ENCODE measurements around the gene SKP1. TPM values are rescaled to one million over a fixed set of nuclear protein-coding genes. Genes with fewer than 3 reads are reported as not detected.
"Not testable (repeated sequence)": the region's sequence is repeated elsewhere in the genome, so short reads cannot be mapped to it uniquely, and the experiment has no call there.

The SKP1 gene
- total RNA-seq, 2 experiments from 2014 or later: 218 to 265 TPM

DNA sequence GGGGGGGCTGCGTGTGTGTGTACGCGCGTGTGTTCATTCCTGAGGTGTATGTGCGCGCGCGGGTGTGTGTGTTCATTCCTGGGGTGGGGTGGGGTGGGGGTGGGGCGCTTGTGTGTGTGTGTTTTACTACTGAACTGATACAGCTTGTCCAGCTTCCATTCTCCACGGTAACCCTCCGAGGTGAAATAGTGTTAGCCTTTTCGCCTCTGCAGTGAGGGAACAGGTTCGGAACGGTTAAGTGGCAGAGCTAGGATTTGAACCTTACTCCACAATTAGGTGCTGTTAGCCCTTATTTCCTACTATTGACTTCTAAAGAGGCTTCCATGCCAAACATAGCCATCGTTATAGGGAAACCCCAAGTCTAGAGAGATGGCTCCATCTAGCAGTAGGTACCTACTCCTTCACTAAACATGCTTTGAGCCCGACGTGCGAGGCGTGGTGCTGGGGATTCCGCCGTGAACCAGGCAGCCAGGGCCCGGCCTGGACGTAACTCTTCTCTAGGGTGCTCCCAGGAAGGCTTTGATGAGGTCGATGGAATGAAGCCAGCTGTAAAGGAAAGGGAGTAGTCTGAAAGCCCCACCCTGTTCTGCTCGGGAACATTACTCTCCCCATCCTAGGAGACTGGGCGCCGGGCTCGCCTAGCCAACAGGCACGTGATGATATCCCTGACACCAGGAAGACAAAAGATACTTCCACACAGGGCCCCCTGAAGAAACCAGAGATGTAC lies 782 bp upstream of the SKP1 start:
- ChIA-PET CTCF (interaction anchor here (1.0 to 1.8 kb wide), 6 partner anchors 11 to 138 kb away, joined by 3 to 11 read pairs (median 4); no protein-coding TSS in a partner anchor), POLR2A (interaction anchor here (0.6 to 2.8 kb wide), 3 partner anchors 10 to 48 kb away, joined by 4 to 29 read pairs (median 4); partner anchors contain the start of gene PPP2CA)
- H3K9me3 Mint-ChIP-seq (ENCODE audit: low read depth): no peaks in the 10 kb centered on the region
- intact Hi-C loops (cut with DNase I, micrococcal nuclease): loop anchor here (1.0 to 5.0 kb wide), 10 partner anchors 49 to 1127 kb away; partner anchors contain the start of genes PPP2CA (in 2 of the 2), CAMLG (in 1 of the 2), DDX46 (in 1 of the 2) and TCF7 (in 1 of the 2)
- H3K27me3 Mint-ChIP-seq: no peaks in the 10 kb centered on the region
- H3K27ac Mint-ChIP-seq: peak overlapping the region; percentile 94
- H3K4me3 Mint-ChIP-seq: peak overlapping the region; percentile 98
- peaks cover 26% of the 10 kb centered on the region for H3K4me1 Mint-ChIP-seq
- H3K36me3 Mint-ChIP-seq (ENCODE audit: low read depth): peaks cover 17% of the 10 kb centered on the region
- DNase-seq: peak; percentile 29
- peak; percentile 23 for ATAC-seq

DNA sequence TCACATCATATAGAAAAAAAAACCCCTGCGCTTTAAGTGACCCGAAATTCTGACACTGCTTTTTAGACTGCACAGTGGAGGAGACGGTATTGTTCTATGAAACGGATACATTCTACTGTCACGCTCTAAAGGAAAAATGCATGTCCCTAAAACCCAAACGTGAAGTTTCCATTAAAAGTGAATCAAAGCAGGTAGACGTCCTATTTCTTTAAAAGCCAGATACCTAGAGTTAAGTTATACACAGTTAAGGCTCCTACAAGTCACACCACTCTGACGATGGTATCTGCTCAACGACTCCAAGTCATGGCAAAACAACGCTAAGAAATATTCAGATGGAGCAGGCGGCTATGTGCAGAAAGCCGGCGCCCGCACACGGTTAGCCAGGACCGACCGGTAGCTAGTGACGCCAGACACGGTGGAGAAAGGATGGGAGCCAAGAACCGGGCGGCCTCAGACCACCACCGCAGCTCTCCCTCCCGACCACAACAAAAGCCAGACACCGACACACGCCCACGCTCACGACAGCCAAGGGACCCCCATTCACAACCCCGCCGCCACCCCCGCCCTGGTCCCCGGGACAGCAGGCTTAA lies 734 bp downstream of the SKP1 start:
- Mint-ChIP-seq H3K27me3 (no peaks in the 10 kb centered on the region), H3K36me3 (ENCODE audit: low read depth) (peaks cover 30% of the 10 kb centered on the region), H3K4me3 (peak overlapping the region; percentile 98), H3K9me3 (ENCODE audit: low read depth) (no peaks in the 10 kb centered on the region), H3K4me1 (peaks cover 39% of the 10 kb centered on the region), H3K27ac (peak overlapping the region; percentile 95)
- no peak for DNase-seq
- peak; percentile 16 for ATAC-seq
- intact Hi-C loops (cut with DNase I, micrococcal nuclease): loop anchor here (1.0 to 5.0 kb wide), 12 partner anchors 59 to 1125 kb away; partner anchors contain the start of genes C5orf15 (in 1 of the 2), CAMLG (in 1 of the 2), CDKL3 (in 1 of the 2) and DDX46 (in 1 of the 2)
- ChIA-PET CTCF (interaction anchor here (1.8 kb wide), 1 partner anchor 137 kb away, joined by 11 read pairs; no protein-coding TSS in a partner anchor), POLR2A (interaction anchor here (0.6 to 2.8 kb wide), 14 partner anchors 9 to 349 kb away, joined by 3 to 29 read pairs (median 4); partner anchors contain the start of genes JADE2, PPP2CA and VDAC1)

DNA sequence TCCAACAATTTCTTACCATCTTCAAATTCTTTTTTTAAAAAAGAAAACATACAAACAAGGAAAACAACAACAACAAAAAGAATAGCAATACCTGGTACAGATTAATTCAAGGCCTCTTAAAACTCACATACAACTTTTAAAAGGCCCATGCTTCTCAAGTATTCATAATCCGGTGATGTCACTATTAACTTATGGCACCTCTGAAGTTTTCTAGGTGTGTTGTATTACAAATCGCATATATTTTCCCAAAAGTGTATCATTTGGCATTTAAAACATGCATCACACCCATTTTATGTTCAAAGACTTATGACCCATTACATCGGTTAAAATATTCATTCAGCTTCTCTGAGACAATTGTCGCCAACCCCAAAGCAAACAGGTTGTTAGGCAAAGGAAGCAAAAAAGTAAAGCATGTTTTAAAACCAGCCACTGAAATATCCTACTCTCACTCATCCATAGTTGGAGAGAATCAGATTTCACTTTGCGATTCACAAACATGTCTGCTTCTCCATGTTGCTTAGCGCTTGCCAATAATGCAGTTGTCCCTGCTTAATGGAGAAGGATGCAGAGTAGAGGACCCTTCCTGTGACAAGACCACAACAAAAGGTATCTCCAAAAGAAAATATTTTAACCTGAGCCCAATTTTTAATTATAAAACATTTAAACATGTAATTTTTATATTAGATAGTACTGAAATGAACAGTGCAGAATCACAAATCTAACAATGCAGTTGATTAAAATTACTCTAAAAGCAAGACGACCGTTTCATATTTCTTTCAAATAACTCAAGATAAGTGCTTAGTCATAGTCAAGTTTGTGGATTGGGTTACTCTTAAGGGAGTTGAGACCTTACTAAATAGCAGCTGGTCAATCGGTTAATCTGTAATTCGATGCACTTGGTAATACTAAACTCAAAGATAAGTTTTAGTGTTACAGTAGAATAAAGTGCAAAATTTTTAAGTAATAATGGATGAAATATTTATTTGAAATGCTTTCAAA lies 1.6 kb downstream of the SKP1 start:
- CTCF ChIA-PET: interaction anchor here (0.6 to 1.2 kb wide), 3 partner anchors 105 to 560 kb away, joined by 3 to 4 read pairs (median 4); no protein-coding TSS in a partner anchor
- DNase-seq: no peak
- Mint-ChIP-seq H3K27me3 (no peaks in the 10 kb centered on the region), H3K27ac (peak overlapping the region; percentile 95), H3K9me3 (ENCODE audit: low read depth) (no peaks in the 10 kb centered on the region), H3K4me1 (peaks cover 44% of the 10 kb centered on the region), H3K36me3 (ENCODE audit: low read depth) (peaks cover 37% of the 10 kb centered on the region), H3K4me3 (peak overlapping the region; percentile 98)
- POLR2A ChIA-PET: interaction anchor here (0.6 to 2.8 kb wide), 8 partner anchors 10 to 197 kb away, joined by 3 to 29 read pairs (median 4); partner anchors contain the start of genes PPP2CA and VDAC1
- intact Hi-C loops (cut with DNase I, micrococcal nuclease): loop anchor here in 1 of 2 experiments (5.0 kb wide), 1 partner anchor 58 kb away; no protein-coding TSS in a partner anchor
- ATAC-seq: peak; percentile 3

DNA sequence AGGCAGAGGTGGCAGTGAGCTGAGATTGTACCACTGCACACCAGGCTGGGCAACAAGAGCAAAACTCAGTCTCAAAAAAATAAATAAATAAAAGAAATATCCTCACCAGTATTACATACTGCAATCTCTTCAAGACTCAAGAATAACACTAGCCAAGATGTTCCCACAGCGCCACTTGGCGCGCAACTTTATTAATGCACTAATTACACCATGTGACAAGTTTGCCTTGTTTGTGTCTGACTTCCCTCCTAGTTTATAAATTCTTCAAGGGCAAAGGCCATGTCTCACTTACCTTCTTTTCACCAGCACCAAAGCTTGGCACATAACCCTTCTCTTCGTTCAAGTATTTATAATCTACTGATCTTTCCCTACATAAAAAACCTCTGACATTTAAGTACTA lies 4.8 kb downstream of the SKP1 start:
- Mint-ChIP-seq H3K27me3 (no peaks in the 10 kb centered on the region), H3K36me3 (ENCODE audit: low read depth) (peaks cover 48% of the 10 kb centered on the region)
- POLR2A ChIA-PET: interaction anchor here (0.6 to 1.5 kb wide), 5 partner anchors 18 to 464 kb away, joined by 3 to 5 read pairs (median 3); no protein-coding TSS in a partner anchor

DNA sequence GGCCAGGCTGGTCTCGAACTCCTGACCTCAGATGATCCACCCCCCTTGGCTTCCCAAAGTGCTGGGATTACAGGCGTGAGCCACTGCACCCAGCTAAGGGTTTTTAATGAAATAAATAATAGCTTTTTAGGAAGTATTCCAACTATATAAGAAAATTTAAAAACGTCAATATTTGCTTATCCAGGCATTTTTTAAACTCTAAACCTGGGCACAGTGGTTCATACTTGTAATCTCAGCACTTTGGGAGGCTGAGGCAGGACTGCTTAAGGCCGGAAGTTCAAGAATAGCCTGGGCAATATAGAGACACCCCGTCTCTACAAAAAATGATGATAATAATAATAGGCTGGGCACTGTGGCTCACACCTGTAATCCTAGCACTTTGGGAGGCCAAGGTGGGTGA lies 14.2 kb downstream of the SKP1 start:
- H3K36me3 Mint-ChIP-seq (ENCODE audit: low read depth): peaks cover 67% of the 10 kb centered on the region
- ATAC-seq: no peak
- POLR2A ChIA-PET: interaction anchor here (0.7 to 1.1 kb wide), 2 partner anchors 9 to 41 kb away, joined by 3 to 7 read pairs; no protein-coding TSS in a partner anchor
- no peak overlapping the region for H3K4me3 Mint-ChIP-seq
- no peak for DNase-seq
- no peaks in the 10 kb centered on the region for H3K27me3 Mint-ChIP-seq
- peaks cover 40% of the 10 kb centered on the region for H3K4me1 Mint-ChIP-seq
- intact Hi-C loops (cut with DNase I, micrococcal nuclease): no loop called here
- H3K9me3 Mint-ChIP-seq (ENCODE audit: low read depth): no peaks in the 10 kb centered on the region
- CTCF ChIA-PET: interaction anchor here (0.6 to 2.7 kb wide), 4 partner anchors 9 to 89 kb away, joined by 3 to 10 read pairs (median 6); no protein-coding TSS in a partner anchor
- H3K27ac Mint-ChIP-seq: no peak overlapping the region

More for the DNA sequence above, 4.8 kb downstream of the SKP1 start:
- ATAC-seq (no peak), DNase-seq (peak; percentile 32)
- Mint-ChIP-seq H3K4me1 (peaks cover 49% of the 10 kb centered on the region), H3K4me3 (no peak overlapping the region), H3K27ac (peak overlapping the region; percentile 56), H3K9me3 (ENCODE audit: low read depth) (no peaks in the 10 kb centered on the region)
- intact Hi-C loops (cut with DNase I, micrococcal nuclease): no loop called here
- CTCF ChIA-PET: interaction anchor here (0.7 to 3.3 kb wide), 6 partner anchors 8 to 132 kb away, joined by 3 to 11 read pairs (median 4); no protein-coding TSS in a partner anchor

DNA sequence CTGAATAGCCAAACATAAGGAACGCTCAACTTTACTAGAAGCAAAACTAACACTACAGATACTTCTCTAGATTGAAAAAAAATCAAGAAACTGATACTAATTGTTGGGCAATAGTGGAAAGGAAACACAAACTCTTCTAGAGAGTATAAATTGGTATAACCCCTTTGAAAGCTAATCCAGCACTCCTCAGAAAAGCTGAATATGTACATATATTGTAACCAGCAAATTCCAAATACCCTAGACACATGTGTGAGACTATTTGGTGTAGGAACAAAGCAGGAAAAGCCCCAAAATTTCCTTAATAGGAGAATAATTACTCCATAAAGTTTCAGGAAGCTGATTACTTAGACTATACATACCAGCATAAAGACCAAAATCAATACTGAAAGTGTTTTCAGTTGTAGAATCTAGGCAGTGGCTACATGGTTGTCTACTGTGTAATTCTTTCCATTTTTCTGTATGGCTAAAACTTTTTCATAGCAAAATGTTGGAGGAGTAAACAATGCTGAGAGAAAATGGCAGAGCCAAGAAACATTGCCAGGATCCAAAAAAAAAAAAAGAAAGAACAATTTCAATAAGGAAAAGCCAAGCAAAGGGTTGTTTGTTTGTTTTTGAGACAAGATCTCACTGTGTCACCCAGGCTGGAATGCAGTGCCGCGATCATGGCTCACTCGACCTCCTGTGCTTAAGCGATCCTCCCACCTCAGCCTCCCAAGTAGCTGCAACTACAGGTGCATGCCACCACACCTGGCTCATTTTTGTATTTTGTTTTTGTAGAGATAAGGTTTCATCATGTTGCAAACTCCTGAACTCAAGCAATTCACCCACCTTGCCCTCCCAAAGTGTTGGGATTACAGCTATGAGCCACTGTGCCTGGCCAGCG lies 15.0 kb downstream of the SKP1 start:
- POLR2A ChIA-PET: interaction anchor here (0.6 to 1.1 kb wide), 4 partner anchors 9 to 221 kb away, joined by 3 to 7 read pairs (median 4); no protein-coding TSS in a partner anchor

DNA sequence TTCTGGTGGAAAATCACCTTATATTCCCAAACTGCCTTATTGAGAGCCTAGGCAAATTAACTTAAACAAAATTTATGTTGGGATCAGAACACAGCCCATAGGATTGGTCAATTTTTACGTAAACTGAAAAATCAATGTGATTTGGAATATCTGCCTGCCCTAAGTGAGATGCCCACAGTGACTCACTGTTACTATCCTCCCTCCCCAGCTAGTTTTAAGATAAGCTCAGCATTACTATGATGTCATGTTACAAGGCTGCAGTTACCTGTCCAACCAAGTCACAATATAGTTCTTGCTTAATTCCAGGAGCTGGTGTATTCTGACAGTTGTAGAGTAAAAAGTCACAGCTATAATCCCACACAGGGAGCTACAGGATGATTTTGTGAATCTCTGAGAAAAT lies 23.1 kb downstream of the SKP1 start:
- DNase-seq (no peak), ATAC-seq (peak; percentile 55)
- Mint-ChIP-seq H3K4me3 (no peak overlapping the region), H3K36me3 (ENCODE audit: low read depth) (peaks cover 69% of the 10 kb centered on the region), H3K27me3 (no peaks in the 10 kb centered on the region), H3K4me1 (peaks cover 70% of the 10 kb centered on the region), H3K27ac (peak overlapping the region; percentile 69), H3K9me3 (ENCODE audit: low read depth) (no peaks in the 10 kb centered on the region)
- CTCF ChIA-PET: interaction anchor here (0.6 to 6.5 kb wide), 15 partner anchors 8 to 433 kb away, joined by 3 to 58 read pairs (median 5); partner anchors contain the start of gene PPP2CA
- intact Hi-C loops (cut with DNase I, micrococcal nuclease): no loop called here
- POLR2A ChIA-PET: interaction anchor here (0.7 to 1.8 kb wide), 8 partner anchors 9 to 609 kb away, joined by 3 to 8 read pairs (median 3); no protein-coding TSS in a partner anchor

More for the DNA sequence above, 15.0 kb downstream of the SKP1 start:
- no peak overlapping the region for H3K4me3 Mint-ChIP-seq
- DNase-seq (no peak), ATAC-seq (peak; percentile 82)
- no peaks in the 10 kb centered on the region for H3K9me3 Mint-ChIP-seq (ENCODE audit: low read depth)
- CTCF ChIA-PET: interaction anchor here (0.6 to 2.7 kb wide), 12 partner anchors 9 to 183 kb away, joined by 3 to 11 read pairs (median 5); no protein-coding TSS in a partner anchor
- peak overlapping the region; percentile 60 for H3K27ac Mint-ChIP-seq
- H3K36me3 Mint-ChIP-seq (ENCODE audit: low read depth): peaks cover 66% of the 10 kb centered on the region
- H3K27me3 Mint-ChIP-seq: no peaks in the 10 kb centered on the region
- intact Hi-C loops (cut with DNase I, micrococcal nuclease): no loop called here
- peaks cover 43% of the 10 kb centered on the region for H3K4me1 Mint-ChIP-seq

DNA sequence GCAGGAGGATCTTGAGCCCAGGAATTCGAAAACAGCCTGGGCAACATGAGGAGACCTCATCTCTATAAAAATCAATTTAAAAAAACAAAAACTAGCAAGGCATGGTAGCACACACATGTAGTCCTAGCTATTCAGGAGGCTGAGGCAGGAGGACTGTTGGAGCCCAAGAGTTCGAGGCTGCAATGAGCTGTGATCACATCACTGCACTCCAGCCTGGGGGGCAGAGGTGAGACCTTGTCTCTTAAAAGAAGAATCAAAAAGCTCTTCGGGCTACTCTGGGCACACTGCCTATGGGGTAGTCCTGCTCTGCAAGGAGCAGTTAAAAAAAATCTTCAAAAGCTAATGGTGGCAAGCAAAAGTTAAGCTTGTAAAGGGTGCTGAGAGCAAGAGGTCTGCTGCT lies 23.5 kb downstream of the SKP1 start:
- Mint-ChIP-seq H3K27ac (peak overlapping the region; percentile 69), H3K9me3 (ENCODE audit: low read depth) (no peaks in the 10 kb centered on the region), H3K4me1 (peaks cover 68% of the 10 kb centered on the region), H3K36me3 (ENCODE audit: low read depth) (peaks cover 65% of the 10 kb centered on the region), H3K27me3 (no peaks in the 10 kb centered on the region), H3K4me3 (no peak overlapping the region)
- intact Hi-C loops (cut with DNase I, micrococcal nuclease): no loop called here
- ChIA-PET CTCF (interaction anchor here (1.0 to 6.5 kb wide), 13 partner anchors 8 to 434 kb away, joined by 3 to 58 read pairs (median 5); partner anchors contain the start of gene PPP2CA), POLR2A (interaction anchor here (0.5 to 1.8 kb wide), 11 partner anchors 9 to 609 kb away, joined by 3 to 8 read pairs (median 3); no protein-coding TSS in a partner anchor)
- ATAC-seq (no peak), DNase-seq (no peak)

DNA sequence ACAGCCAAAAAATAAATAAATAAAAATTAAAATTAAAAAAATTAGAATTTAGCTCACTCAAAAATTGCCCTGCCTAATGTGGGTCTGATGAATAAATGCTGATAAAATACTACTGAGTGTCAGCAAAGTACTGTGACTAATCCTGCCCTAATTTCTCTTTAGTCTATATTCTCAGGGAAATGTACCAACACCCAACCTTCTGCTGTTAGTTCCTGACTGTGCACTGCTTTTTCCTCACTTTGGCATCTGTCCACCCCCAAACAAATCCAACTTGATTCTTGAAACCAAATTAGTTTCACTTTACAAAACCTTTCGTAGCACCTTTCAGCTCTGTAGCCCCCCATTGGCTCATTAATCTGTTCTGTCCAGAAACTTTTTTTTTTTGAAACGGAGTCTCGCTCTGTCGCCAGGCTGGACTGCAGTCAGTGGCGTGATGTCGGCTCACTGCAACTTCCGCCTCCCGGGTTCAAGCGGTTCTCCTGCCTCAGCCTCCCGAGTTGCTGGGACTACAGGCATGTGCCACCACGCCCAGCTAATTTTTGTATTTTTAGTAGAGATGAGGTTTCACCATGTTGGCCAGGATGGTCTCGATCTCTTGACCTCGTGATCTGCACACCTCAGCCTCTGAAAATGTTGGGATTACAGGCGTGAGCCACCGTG lies 24.4 kb downstream of the SKP1 start:
- ATAC-seq; H3K27me3 Mint-ChIP-seq; H3K9me3 Mint-ChIP-seq (ENCODE audit: low read depth); DNase-seq; H3K4me3 Mint-ChIP-seq; intact Hi-C loops (cut with DNase I, micrococcal nuclease): not testable (repeated sequence)
- peaks cover 61% of the 10 kb centered on the region for H3K4me1 Mint-ChIP-seq
- CTCF ChIA-PET: interaction anchor here (0.9 to 6.5 kb wide), 10 partner anchors 9 to 435 kb away, joined by 3 to 58 read pairs (median 5); no protein-coding TSS in a partner anchor
- H3K36me3 Mint-ChIP-seq (ENCODE audit: low read depth): peaks cover 55% of the 10 kb centered on the region
- POLR2A ChIA-PET: interaction anchor here (0.5 to 1.8 kb wide), 4 partner anchors 10 to 155 kb away, joined by 3 to 8 read pairs (median 4); no protein-coding TSS in a partner anchor
- H3K27ac Mint-ChIP-seq: peak overlapping the region; percentile 80
